ENCODE data around the gene NIBAN1.

NIBAN1 gene

DNA sequence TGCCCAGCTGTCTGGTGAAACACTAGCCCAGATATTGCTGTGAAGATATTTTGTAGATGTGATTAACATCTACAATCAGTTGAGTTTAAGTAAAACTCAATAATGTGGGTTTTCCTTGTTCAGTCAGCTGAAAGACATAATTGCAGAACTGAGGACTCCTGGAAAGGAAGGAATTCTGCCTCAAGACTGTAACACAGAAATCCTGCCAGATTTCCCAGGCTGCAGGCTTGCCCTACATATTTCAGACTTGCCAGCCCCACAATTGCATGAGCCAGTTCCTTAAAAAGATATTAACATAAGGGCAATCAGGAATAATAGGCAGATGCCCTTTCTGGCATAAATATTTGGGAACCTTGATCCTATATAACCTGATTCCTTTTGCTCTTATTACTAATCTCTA lies 14.2 kb upstream of the NIBAN1 start:
- Histone ChIP-seq H3K4me3 (ENCODE audit: low read depth, low read length) (no peak overlapping the region), H3K36me3 (no peaks in the 10 kb centered on the region), H3K27ac (no peak overlapping the region), H3K27me3 (ENCODE audit: insufficient read depth, low read depth, severe bottlenecking) (peaks cover 5% of the 10 kb centered on the region), H3K9me3 (ENCODE audit: severe bottlenecking) (no peaks in the 10 kb centered on the region)
- TF ChIP-seq, protein P1, sequence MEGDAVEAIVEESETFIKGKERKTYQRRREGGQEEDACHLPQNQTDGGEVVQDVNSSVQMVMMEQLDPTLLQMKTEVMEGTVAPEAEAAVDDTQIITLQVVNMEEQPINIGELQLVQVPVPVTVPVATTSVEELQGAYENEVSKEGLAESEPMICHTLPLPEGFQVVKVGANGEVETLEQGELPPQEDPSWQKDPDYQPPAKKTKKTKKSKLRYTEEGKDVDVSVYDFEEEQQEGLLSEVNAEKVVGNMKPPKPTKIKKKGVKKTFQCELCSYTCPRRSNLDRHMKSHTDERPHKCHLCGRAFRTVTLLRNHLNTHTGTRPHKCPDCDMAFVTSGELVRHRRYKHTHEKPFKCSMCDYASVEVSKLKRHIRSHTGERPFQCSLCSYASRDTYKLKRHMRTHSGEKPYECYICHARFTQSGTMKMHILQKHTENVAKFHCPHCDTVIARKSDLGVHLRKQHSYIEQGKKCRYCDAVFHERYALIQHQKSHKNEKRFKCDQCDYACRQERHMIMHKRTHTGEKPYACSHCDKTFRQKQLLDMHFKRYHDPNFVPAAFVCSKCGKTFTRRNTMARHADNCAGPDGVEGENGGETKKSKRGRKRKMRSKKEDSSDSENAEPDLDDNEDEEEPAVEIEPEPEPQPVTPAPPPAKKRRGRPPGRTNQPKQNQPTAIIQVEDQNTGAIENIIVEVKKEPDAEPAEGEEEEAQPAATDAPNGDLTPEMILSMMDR (IDR thresholded peaks at IDR 0.05; ENCODE audit: low read depth, low read length) = no peak
- DNase-seq = no peak

DNA sequence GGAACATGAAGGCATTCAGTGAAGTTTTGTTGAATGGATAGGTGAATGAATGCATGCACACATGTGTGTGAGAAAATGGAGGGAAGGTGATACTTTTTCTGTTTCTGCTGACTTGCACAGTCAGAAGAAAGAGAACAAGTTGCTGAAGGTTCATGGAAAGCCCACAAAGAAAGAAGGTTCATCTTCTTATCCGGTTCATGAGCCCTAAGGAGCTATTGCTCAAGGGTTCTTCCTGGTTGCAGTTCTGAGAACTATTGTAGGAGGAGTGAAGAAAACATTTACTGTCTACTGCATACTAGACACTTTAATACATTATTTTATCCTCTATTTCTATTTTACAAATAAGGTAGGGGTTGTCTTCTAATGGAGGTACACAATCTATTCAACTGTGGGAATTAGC lies 13.4 kb upstream of the NIBAN1 start:
- TF ChIP-seq, protein P1 (IDR thresholded peaks at IDR 0.05; ENCODE audit: low read depth, low read length) = no peak
- DNase-seq = no peak
- H3K36me3 ChIP-seq = no peaks in the 10 kb centered on the region

DNA sequence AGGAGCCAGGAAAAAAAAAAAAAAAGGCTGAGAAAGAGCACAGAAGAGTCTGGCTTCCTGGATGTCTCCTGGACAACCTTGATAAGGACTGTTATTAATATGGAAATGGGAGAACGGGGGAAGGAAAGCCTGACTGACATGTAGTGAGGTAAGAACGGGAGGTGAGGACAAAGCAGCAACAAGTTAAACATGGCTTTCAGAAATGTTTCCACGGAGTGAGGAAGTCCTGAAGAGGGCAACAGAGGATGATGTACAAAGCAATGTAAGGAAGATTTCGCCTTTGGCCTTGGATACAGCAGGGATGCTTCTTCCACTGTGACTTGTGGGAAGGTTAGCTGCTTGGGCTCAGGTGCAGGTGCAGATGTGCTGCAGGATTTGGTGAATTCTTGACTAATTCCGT lies 11.9 kb upstream of the NIBAN1 start:
- TF ChIP-seq, protein P1 (IDR thresholded peaks at IDR 0.05; ENCODE audit: low read depth, low read length) = peak; percentile 23; the same call in 1 of the 2 replicates
- H3K27me3 ChIP-seq (ENCODE audit: insufficient read depth, low read depth, severe bottlenecking) = peaks cover 5% of the 10 kb centered on the region

More for the DNA sequence above, 13.4 kb upstream of the NIBAN1 start:
- Histone ChIP-seq H3K27me3 (ENCODE audit: insufficient read depth, low read depth, severe bottlenecking) (peaks cover 5% of the 10 kb centered on the region), H3K4me3 (ENCODE audit: low read depth, low read length) (no peak overlapping the region), H3K9me3 (ENCODE audit: severe bottlenecking) (no peaks in the 10 kb centered on the region), H3K27ac (no peak overlapping the region)

DNA sequence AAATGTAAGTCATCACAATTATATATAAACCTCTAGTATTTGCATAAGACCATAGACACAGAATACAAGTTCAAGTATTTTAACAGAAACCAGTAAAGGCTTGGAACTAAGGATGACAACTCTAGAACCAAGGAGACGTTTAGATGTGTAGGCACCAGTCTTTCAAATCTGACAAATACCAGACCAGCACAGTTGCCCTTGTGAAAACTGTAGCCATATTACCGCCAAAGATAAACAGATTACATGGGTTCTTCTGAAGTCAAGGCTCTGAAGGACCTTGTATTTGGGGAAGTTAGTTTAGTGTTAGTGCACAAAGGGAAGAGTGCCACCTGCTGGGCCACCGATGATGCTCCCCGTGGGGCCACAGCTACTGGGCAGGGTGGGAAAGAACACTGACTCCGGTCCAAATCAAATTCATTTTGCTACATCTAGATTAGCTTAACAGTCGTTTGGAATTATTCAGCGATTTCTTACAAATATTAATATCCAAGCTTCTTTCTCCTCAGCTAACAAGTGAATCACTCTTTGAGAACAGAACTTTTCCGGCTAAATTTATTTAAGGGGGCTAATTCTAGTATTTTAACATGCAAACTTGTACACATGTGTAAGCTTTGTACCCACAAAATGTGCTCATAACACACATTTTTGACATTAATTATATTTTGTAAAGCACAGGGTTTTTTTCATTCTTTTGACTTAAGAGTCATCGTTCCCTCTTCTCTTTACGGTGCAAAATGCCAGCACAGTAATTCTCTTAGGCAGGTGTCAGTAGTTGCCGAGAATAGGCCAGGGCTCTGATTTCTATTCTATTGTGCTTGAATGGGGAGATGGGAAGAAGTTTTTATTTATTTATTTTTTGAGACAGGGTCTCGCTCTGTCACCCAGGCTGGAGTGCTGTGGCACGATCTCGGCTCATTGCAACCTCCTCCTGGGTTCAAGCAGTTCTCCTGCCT lies 8.0 kb upstream of the NIBAN1 start:
- H3K27ac ChIP-seq = no peak overlapping the region
- no peak overlapping the region for H3K4me3 ChIP-seq (ENCODE audit: low read depth, low read length)
- TF ChIP-seq, protein P1 (IDR thresholded peaks at IDR 0.05; ENCODE audit: low read depth, low read length) = peak; percentile 86
- peaks cover 5% of the 10 kb centered on the region for H3K27me3 ChIP-seq (ENCODE audit: insufficient read depth, low read depth, severe bottlenecking)
- no peaks in the 10 kb centered on the region for H3K9me3 ChIP-seq (ENCODE audit: severe bottlenecking)
- peak; percentile 66 for DNase-seq
- no peaks in the 10 kb centered on the region for H3K36me3 ChIP-seq

More for the DNA sequence above, 11.9 kb upstream of the NIBAN1 start:
- no peaks in the 10 kb centered on the region for H3K36me3 ChIP-seq
- no peak for DNase-seq
- H3K9me3 ChIP-seq (ENCODE audit: severe bottlenecking) = no peaks in the 10 kb centered on the region
- no peak overlapping the region for H3K4me3 ChIP-seq (ENCODE audit: low read depth, low read length)
- no peak overlapping the region for H3K27ac ChIP-seq

DNA sequence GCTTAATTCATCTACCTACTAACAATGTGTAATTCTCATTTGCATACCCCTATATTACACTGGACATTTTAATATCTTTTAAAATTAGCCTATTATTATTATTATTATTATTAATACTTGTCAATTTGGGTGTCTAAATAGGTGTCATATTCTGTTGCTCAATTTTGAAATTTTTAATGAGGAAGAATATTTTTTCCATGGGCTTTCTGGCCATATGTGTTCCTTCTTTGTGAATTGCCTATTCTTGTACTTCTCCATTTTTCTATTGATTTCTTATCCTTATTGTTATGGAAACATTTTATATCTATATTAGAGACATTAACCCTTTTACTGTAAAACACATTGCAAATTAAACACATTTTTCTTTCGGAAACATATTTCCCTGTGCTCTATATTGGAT lies 6.4 kb upstream of the NIBAN1 start:
- DNase-seq = no peak

More for the DNA sequence above, 6.4 kb upstream of the NIBAN1 start:
- H3K4me3 ChIP-seq (ENCODE audit: low read depth, low read length) = no peak overlapping the region
- peaks cover 4% of the 10 kb centered on the region for H3K27me3 ChIP-seq (ENCODE audit: insufficient read depth, low read depth, severe bottlenecking)
- H3K9me3 ChIP-seq (ENCODE audit: severe bottlenecking) = no peaks in the 10 kb centered on the region
- H3K27ac ChIP-seq = no peak overlapping the region
- H3K36me3 ChIP-seq = no peaks in the 10 kb centered on the region
- TF ChIP-seq, protein P1 (IDR thresholded peaks at IDR 0.05; ENCODE audit: low read depth, low read length) = no peak

All from WERI-Rb-1 (cell line).